Omental fat pad (tissue), 4 donors: ENCODE measurements around the gene NFE2L2. TPM values are rescaled to one million over a fixed set of nuclear protein-coding genes. Genes with fewer than 3 reads are reported as not detected.

Experiments
- ATAC-seq: fragments of 150-250 bp; one replicate; pipeline ENCODE4 v1.9.1; 2016; ENCODE audit warnings: mild to moderate bottlenecking, moderate library complexity; ENCODE audit not compliant: low FRiP score
- DNase-seq: peaks from one replicate; pipeline ENCODE4 v3.0.0-alpha.2; 2019; ENCODE audit warnings: low spot score
- total RNA-seq, 4 donors: library from RNA; depleted of rRNA; stranded (reverse); fragments of >200 nt; gene quantifications; one replicate each; pipeline ENCODE4 v1.1.0, GENCODE V29; 2016
- TF ChIP-seq, protein P1 (sequence below), 3 donors: fragments of 450-650 bp; IDR thresholded peaks; one replicate each; pipeline ENCODE4 v1.5.1; 2016 to 2017; ENCODE audit warnings: antibody characterized with exemption in 3 of 3, mild to moderate bottlenecking in 3 of 3, moderate library complexity in 2 of 3

Gene NFE2L2
- total RNA-seq, 4 donors from 2014 or later: 88.5 to 140 (median 106) TPM

DNA sequence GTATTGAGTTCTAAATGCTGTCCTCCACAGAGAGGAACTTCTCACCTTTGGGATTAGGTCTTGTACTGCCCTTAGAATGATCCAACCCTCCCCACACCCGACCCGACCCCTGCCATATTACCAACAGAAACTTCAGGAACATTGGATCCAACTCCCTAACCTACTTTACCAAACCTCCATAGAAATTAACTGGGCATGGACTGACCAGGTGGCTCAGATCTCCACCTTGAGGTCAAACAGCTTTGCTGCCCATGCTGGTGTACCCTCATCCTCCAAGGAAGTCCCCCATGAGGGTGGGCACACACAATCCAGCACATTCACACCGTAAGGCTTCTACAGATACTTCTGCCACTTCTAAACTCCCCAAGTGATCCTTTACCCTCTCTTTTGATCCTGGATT lies 21.5 kb downstream of the NFE2L2 start:
- TF ChIP-seq, protein P1, sequence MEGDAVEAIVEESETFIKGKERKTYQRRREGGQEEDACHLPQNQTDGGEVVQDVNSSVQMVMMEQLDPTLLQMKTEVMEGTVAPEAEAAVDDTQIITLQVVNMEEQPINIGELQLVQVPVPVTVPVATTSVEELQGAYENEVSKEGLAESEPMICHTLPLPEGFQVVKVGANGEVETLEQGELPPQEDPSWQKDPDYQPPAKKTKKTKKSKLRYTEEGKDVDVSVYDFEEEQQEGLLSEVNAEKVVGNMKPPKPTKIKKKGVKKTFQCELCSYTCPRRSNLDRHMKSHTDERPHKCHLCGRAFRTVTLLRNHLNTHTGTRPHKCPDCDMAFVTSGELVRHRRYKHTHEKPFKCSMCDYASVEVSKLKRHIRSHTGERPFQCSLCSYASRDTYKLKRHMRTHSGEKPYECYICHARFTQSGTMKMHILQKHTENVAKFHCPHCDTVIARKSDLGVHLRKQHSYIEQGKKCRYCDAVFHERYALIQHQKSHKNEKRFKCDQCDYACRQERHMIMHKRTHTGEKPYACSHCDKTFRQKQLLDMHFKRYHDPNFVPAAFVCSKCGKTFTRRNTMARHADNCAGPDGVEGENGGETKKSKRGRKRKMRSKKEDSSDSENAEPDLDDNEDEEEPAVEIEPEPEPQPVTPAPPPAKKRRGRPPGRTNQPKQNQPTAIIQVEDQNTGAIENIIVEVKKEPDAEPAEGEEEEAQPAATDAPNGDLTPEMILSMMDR (IDR thresholded peaks at IDR 0.05): no peak
- ATAC-seq (no peak), DNase-seq (no peak)

DNA sequence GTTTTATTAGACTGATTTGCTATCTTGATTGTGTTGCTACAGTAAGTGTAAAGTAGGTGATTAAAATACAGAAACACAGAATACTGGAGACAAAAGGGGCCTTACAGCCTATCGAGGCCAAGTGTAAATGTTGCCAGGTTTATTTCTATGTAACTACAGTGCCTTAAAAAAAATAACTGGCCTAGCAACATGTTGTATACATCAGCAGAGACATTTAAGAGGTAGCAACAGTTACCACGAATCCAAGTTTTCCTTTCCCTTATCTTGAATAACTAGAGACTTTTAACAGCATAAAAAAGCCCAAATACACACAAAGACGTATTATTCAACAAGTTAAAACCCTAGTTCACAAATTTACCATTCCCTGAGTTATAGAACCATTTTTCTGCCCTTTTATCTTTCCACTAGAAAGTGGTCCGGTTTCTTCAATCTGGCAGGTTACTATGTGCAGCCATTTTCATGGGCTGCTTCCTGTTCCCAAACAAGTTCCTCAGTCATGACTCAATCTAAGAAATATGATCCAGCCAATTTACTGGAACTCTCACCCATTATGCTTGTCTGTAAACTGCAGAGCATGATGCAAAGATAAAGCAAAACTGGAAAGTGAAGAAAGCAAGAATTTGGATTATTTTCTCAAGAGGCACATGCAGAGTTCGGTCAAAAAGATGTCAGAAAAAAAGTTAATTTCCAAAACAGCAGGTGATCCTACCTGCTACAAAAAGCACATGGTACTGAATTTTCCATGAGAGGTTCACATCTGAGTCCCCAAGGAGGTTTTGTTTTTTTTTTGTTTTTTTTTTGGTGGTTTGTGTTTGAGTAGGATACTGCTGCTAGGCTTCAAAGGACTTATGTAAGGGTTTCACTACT lies 22.2 kb downstream of the NFE2L2 start:
- TF ChIP-seq, protein P1 (IDR thresholded peaks at IDR 0.05): no peak
- DNase-seq (no peak), ATAC-seq (peak; percentile 73)

DNA sequence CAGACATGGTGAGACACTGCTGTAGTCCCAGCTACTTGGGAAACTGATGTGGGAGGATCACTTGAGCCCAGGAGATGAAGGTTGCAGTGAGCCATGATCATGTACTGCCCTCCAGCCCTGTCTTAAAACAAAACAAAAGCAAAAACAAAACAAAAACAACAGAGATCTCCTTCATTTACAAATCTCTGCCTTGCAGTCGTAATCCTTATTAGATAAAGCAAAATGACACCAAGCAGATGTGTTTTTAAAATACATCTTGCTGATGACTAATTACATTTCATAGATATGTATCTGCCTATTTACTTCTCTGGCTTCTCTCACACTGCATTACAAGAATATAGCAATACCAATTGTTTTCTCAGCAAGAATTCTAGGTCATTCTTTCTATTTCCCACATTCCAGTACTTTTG lies 22.8 kb downstream of the NFE2L2 start:
- peak; percentile 31 for ATAC-seq
- TF ChIP-seq, protein P1 (IDR thresholded peaks at IDR 0.05): no peak

DNA sequence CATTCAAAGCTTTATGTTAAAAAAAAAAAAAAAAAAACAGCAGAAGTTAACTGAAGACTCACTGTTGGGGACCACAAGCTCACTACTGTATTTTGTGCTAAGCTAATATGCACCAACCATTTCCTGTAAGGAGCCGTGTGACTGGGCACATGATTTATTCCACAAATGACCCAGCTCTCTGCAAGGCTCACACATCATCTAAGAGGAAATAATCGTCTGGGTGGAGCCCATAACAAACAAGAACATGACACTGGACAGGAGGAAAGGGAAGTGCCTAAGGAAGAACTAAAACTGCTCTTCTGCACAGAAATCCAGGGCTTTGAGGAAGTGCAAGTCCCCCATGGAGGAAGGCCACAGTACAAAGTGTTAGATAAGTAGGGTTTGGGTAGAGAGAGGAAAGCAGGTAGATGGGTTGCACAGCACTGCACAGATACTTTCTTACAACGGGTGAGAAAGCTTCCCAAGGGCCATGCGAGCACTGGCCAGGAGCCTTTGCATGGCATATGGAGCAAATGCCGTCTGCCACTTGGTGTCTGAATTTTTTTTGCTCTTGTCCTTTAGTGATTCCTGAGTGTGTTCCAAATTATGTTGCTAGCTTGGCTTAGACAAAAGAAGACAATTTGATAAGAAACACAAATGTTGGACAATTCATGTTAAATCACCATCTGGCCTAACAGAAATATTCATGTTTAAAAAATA lies 24.4 kb downstream of the NFE2L2 start:
- DNase-seq (no peak), ATAC-seq (no peak)
- TF ChIP-seq, protein P1 (IDR thresholded peaks at IDR 0.05): no peak

More for the DNA sequence above, 22.8 kb downstream of the NFE2L2 start:
- DNase-seq: no peak

DNA sequence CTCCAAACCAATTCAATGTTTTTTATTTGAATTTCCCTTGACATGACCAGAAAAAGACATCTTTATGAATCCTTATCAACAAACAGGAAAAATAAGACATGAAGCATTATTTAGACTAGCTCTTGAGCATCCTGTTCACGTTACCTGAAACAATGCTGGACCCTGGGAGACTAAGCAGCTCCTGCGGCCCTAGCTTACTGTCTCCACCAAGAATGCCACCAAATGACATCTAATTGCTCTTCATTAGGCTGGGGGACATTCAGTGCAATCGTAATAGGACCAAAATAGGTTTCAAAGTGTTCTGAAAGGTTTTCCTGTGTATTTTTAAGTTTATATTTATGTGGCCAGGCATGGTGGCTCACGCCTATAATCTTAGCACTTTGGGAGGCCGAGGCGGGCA lies 25.5 kb downstream of the NFE2L2 start:
- DNase-seq: no peak
- TF ChIP-seq, protein P1 (IDR thresholded peaks at IDR 0.05): no peak

DNA sequence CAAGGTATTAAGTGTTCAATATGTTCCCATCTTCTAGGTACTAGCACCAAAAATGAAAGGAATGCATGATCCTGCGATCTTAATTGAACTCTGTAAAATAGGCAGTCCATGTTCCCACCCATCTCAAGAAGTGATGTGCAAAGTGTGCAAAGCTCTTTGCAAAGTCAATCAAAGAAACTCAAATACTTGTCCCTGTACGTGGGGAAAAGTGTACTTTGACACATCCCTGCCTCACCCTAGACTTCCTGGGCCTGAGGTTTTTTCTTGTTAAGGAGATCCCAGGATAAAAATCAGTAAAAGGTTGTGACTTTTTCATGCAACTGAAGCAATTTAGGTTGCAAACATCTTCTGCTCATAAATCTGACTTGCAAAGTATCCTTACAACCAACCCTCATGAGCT lies 26.6 kb downstream of the NFE2L2 start:
- TF ChIP-seq, protein P1 (IDR thresholded peaks at IDR 0.05): no peak
- ATAC-seq: no peak
- no peak for DNase-seq

More for the DNA sequence above, 25.5 kb downstream of the NFE2L2 start:
- ATAC-seq: no peak
